ENCODE results near the gene DCXR.

DNA sequence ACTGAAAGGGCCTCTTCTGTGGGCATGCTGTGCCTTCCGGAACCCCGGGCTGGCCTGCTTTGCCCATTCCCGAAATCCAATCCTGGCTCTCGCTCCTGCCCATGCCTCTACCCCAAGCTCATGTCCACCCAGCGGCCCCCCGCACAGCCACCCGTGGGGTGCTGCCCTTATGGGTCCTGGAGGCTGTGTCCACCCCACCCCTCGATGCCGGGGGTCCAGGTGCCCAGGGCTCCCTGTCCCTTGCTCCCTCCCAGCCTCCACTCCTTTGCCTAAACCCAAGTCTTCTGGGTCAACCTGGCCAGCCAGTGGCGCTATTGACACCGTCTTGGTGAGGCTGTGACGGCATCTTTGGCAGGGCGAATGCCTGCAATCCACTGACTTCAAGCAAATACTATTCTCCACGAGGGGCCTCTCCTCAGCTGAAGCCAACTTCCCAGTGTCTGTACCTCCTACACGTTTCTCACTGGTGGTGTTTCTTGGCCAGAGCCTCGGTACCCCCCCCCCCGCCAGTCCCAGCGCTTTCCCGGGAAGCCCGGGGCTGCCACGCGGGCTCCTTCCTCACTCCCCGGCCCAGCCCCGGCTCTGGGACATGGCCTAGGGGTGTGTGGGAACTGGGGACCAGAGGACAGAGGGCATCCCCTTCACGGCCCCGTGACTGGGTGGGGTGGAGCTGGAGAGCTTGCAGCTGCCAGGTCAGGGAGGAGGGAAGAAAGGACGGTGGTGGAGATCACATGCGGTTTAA lies 40.3 kb upstream of the DCXR start:
- TF ChIP-seq, protein P1, sequence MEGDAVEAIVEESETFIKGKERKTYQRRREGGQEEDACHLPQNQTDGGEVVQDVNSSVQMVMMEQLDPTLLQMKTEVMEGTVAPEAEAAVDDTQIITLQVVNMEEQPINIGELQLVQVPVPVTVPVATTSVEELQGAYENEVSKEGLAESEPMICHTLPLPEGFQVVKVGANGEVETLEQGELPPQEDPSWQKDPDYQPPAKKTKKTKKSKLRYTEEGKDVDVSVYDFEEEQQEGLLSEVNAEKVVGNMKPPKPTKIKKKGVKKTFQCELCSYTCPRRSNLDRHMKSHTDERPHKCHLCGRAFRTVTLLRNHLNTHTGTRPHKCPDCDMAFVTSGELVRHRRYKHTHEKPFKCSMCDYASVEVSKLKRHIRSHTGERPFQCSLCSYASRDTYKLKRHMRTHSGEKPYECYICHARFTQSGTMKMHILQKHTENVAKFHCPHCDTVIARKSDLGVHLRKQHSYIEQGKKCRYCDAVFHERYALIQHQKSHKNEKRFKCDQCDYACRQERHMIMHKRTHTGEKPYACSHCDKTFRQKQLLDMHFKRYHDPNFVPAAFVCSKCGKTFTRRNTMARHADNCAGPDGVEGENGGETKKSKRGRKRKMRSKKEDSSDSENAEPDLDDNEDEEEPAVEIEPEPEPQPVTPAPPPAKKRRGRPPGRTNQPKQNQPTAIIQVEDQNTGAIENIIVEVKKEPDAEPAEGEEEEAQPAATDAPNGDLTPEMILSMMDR (IDR thresholded peaks at IDR 0.05) = peak in 1 of 4 experiments; percentile 31
- no peak for TF ChIP-seq POLR2A (IDR thresholded peaks at IDR 0.05)
